Parathyroid adenoma (tissue), 2 donors: Measurements from ENCODE around the gene GFRAL.

Experiments used
- H2AFZ ChIP-seq: fragments of 300-600 bp; sonication (generic); one replicate; pipeline ENCODE4 v1.7.0; 2017; ENCODE audit warnings: antibody characterized with exemption, mild to moderate bottlenecking
- H3K27ac ChIP-seq: fragments of 300-600 bp; sonication (generic); one replicate; pipeline ENCODE4 v1.7.0; 2017
- H3K27me3 ChIP-seq: fragments of 300-600 bp; sonication (generic); one replicate; pipeline ENCODE4 v1.7.0; 2017; ENCODE audit warnings: low read length; ENCODE audit not compliant: control insufficient read depth, insufficient read depth
- H3K36me3 ChIP-seq: fragments of 300-600 bp; sonication (generic); one replicate; pipeline ENCODE4 v1.7.0; 2017; ENCODE audit warnings: low read length; ENCODE audit not compliant: control insufficient read depth, insufficient read depth
- H3K4me1 ChIP-seq: fragments of 300-600 bp; sonication (generic); one replicate; pipeline ENCODE4 v1.7.0; 2017; ENCODE audit warnings: control low read depth
- H3K4me2 ChIP-seq: fragments of 300-600 bp; sonication (generic); one replicate; pipeline ENCODE4 v1.7.0; 2017; ENCODE audit warnings: low read length
- H3K4me3 ChIP-seq: fragments of 300-600 bp; sonication (generic); one replicate; pipeline ENCODE4 v1.7.0; 2017; ENCODE audit warnings: low read depth, low read length
- H3K79me2 ChIP-seq: fragments of 300-600 bp; sonication (generic); one replicate; pipeline ENCODE4 v1.7.0; 2017; ENCODE audit warnings: control low read depth
- H3K9ac ChIP-seq: fragments of 300-600 bp; sonication (generic); one replicate; pipeline ENCODE4 v1.7.0; 2017; ENCODE audit warnings: mild to moderate bottlenecking
- H3K9me3 ChIP-seq: fragments of 300-600 bp; sonication (generic); one replicate; pipeline ENCODE4 v1.7.0; 2017; ENCODE audit warnings: low read length; ENCODE audit not compliant: control insufficient read depth
- TF ChIP-seq, protein P1 (sequence below): fragments of 300-600 bp; sonication (generic); IDR thresholded peaks from one replicate; pipeline ENCODE4 v1.7.0; 2017; ENCODE audit warnings: antibody characterized with exemption, mild to moderate bottlenecking
- donor health status: primary hyperparathyroidism.

The GFRAL gene

GRCh38 chr6:55319961-55320695 is 7.1 kb upstream of the GFRAL start:
- no peak overlapping the region for H2AFZ ChIP-seq

GRCh38 chr6:55320696-55321086 is 6.6 kb upstream of the GFRAL start:
- TF ChIP-seq, protein P1, sequence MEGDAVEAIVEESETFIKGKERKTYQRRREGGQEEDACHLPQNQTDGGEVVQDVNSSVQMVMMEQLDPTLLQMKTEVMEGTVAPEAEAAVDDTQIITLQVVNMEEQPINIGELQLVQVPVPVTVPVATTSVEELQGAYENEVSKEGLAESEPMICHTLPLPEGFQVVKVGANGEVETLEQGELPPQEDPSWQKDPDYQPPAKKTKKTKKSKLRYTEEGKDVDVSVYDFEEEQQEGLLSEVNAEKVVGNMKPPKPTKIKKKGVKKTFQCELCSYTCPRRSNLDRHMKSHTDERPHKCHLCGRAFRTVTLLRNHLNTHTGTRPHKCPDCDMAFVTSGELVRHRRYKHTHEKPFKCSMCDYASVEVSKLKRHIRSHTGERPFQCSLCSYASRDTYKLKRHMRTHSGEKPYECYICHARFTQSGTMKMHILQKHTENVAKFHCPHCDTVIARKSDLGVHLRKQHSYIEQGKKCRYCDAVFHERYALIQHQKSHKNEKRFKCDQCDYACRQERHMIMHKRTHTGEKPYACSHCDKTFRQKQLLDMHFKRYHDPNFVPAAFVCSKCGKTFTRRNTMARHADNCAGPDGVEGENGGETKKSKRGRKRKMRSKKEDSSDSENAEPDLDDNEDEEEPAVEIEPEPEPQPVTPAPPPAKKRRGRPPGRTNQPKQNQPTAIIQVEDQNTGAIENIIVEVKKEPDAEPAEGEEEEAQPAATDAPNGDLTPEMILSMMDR: no peak
- H3K4me3 ChIP-seq: no peak overlapping the region
- no peak overlapping the region for H3K27ac ChIP-seq
- no peak overlapping the region for H2AFZ ChIP-seq
- no peaks in the 10 kb centered on the region for H3K9me3 ChIP-seq
- H3K9ac ChIP-seq: no peak overlapping the region
- H3K27me3 ChIP-seq: no peaks in the 10 kb centered on the region
- no peaks in the 10 kb centered on the region for H3K79me2 ChIP-seq
- H3K4me2 ChIP-seq: no peak overlapping the region
- H3K36me3 ChIP-seq: no peaks in the 10 kb centered on the region
- H3K4me1 ChIP-seq: no peaks in the 10 kb centered on the region

More at GRCh38 chr6:55319961-55320695, 7.1 kb upstream of the GFRAL start:
- Histone ChIP-seq H3K36me3 (no peaks in the 10 kb centered on the region), H3K27me3 (no peaks in the 10 kb centered on the region), H3K4me1 (no peaks in the 10 kb centered on the region), H3K4me3 (no peak overlapping the region), H3K9me3 (no peaks in the 10 kb centered on the region), H3K9ac (no peak overlapping the region), H3K27ac (no peak overlapping the region), H3K79me2 (no peaks in the 10 kb centered on the region), H3K4me2 (no peak overlapping the region)
- TF ChIP-seq, protein P1: no peak

DNA sequence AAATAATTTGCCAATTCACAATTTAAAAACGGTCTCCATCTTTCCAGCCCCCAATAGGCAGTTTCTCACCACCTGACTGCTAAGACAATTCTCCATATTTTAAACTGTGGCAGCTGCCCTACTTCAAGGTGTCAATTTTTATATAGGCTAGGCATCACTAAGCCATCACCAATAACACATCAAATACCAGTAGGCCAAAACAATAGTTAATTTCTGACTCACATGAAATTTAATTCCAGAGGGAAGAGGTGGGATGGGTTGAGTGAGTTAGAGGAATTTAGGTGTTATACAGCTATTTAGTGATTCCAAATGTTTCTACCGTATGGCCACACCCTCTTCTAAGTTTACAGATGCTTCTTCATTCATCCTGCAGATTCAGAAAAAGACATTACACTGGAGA is 49.9 kb downstream of the GFRAL start:
- H3K36me3 ChIP-seq: no peaks in the 10 kb centered on the region
- no peaks in the 10 kb centered on the region for H3K4me1 ChIP-seq
- no peak overlapping the region for H3K9ac ChIP-seq
- no peaks in the 10 kb centered on the region for H3K9me3 ChIP-seq
- TF ChIP-seq, protein P1: no peak
- H3K27me3 ChIP-seq: no peaks in the 10 kb centered on the region
- no peak overlapping the region for H3K4me2 ChIP-seq
- no peak overlapping the region for H2AFZ ChIP-seq
- no peaks in the 10 kb centered on the region for H3K79me2 ChIP-seq
- H3K4me3 ChIP-seq: no peak overlapping the region
- H3K27ac ChIP-seq: no peak overlapping the region

DNA sequence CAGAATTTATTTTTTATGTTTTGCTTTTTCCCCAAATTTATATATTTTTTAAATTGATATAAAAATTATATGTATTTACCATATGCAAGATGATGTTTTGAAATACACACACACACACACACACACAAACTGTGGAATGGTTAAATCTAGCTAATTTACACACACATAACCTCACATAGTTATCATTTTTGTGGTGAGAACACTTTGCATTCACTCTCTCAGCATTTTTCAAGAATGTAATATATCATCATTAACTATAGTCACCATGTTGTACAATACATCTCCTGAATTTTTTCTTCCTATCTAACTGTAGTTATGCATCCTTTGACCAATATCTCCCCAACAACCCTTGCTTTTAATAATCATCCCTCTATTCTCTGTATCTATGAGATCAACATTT is 52.2 kb downstream of the GFRAL start:
- Histone ChIP-seq H3K4me2 (no peak overlapping the region), H3K27me3 (no peaks in the 10 kb centered on the region), H3K9me3 (no peaks in the 10 kb centered on the region), H2AFZ (no peak overlapping the region), H3K27ac (no peak overlapping the region), H3K36me3 (no peaks in the 10 kb centered on the region), H3K79me2 (no peaks in the 10 kb centered on the region), H3K4me3 (no peak overlapping the region), H3K4me1 (no peaks in the 10 kb centered on the region), H3K9ac (no peak overlapping the region)
- TF ChIP-seq, protein P1: no peak

DNA sequence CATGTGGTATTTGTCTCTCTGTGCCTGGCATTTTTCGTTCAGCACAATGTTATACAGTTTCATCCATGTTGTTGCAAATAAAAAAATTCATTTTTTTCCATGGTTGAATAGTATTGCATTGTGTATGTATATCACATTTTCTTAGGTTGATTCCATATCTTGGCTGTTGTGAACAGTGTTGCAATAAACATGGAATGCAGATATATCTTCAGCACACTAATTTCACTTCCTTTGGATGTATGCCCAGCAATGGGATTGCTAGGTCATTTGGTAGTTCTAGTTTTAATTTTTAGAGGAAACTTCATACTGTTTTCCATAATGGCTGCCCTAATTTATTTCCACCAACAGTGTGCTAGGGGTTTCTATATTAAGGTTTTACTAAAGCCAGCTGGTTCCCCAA is 52.6 kb downstream of the GFRAL start:
- no peaks in the 10 kb centered on the region for H3K27me3 ChIP-seq
- no peak overlapping the region for H3K9ac ChIP-seq
- no peaks in the 10 kb centered on the region for H3K4me1 ChIP-seq
- H2AFZ ChIP-seq: no peak overlapping the region
- TF ChIP-seq, protein P1: no peak
- H3K79me2 ChIP-seq: no peaks in the 10 kb centered on the region
- no peaks in the 10 kb centered on the region for H3K9me3 ChIP-seq
- no peak overlapping the region for H3K4me3 ChIP-seq
- H3K36me3 ChIP-seq: no peaks in the 10 kb centered on the region
- H3K27ac ChIP-seq: no peak overlapping the region
- no peak overlapping the region for H3K4me2 ChIP-seq
